Vagina (tissue), 2 donors: ENCODE data around the gene TNFRSF21.
"Not testable (repeated sequence)": the region's sequence is repeated elsewhere in the genome, so short reads cannot be mapped to it uniquely, and the experiment has no call there.

Experiments
- CTCF ChIP-seq, 3 experiments: fragments of 450-650 bp in 2 of 3; fragments of 200-600 bp in 1 of 3; sonication (generic) in 1 of 3; IDR thresholded peaks; one replicate each; pipeline ENCODE4 v1.5.1; 2017 to 2019; ENCODE audit warnings: antibody characterized with exemption in 3 of 3, mild to moderate bottlenecking in 2 of 3, moderate library complexity in 2 of 3
- POLR2A ChIP-seq, 2 donors: fragments of 450-650 bp; IDR thresholded peaks; one replicate each; pipeline ENCODE4 v1.6.1; 2017; ENCODE audit warnings: antibody characterized with exemption in 2 of 2, mild to moderate bottlenecking in 2 of 2, moderate library complexity in 2 of 2

- not testable (repeated sequence) for TF ChIP-seq CTCF, POLR2A (IDR thresholded peaks at IDR 0.05)
These were observed 34.6 kb downstream of the TNFRSF21 start for GRCh38 chr6:47275132-47275531.
